NCI-H2029 (cell line): Measurements from ENCODE around the gene CD28.
"Not testable (repeated sequence)": the region's sequence is repeated elsewhere in the genome, so short reads cannot be mapped to it uniquely, and the experiment has no call there.

Experiments used
- DNase-seq: peaks from one replicate; lab custom pipeline; 2025; lab: John Stamatoyannopoulos, UW

Gene CD28

GRCh38 chr2:203748331-203749126 lies 42.1 kb downstream of the CD28 start:
- no peak for DNase-seq

GRCh38 chr2:203750346-203751068 lies 44.1 kb downstream of the CD28 start:
- no peak for DNase-seq

DNA sequence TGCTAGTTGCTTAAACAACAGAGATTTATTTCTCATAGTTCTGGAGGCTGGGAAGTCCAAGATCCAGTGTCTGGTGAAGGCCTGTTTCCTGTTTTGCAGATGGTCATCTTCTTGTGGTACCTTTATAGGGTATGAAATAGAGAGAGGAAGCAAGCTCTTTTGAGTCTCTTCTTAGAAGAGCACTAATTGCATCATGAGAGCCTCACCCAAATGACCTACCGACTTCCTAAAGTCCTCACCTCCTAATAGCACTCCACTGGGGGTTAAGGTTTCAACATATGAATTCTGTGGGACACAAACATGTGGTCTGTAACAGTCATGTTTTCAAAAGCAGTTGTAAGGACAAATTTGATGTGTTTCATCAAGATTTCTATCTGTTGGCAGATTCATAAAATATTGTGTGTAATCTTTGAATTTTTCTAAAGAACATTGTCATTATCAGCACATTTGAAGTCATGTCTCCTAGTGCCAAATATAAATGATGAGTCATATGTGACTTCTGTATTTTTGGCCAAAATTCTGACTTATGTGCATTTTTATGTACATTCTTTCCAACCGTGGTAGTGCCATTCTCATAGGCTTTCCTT lies 45.3 kb downstream of the CD28 start:
- DNase-seq, result no peak

- no peak for DNase-seq
These were observed 49.7 kb downstream of the CD28 start for GRCh38 chr2:203756161-203756560.

DNA sequence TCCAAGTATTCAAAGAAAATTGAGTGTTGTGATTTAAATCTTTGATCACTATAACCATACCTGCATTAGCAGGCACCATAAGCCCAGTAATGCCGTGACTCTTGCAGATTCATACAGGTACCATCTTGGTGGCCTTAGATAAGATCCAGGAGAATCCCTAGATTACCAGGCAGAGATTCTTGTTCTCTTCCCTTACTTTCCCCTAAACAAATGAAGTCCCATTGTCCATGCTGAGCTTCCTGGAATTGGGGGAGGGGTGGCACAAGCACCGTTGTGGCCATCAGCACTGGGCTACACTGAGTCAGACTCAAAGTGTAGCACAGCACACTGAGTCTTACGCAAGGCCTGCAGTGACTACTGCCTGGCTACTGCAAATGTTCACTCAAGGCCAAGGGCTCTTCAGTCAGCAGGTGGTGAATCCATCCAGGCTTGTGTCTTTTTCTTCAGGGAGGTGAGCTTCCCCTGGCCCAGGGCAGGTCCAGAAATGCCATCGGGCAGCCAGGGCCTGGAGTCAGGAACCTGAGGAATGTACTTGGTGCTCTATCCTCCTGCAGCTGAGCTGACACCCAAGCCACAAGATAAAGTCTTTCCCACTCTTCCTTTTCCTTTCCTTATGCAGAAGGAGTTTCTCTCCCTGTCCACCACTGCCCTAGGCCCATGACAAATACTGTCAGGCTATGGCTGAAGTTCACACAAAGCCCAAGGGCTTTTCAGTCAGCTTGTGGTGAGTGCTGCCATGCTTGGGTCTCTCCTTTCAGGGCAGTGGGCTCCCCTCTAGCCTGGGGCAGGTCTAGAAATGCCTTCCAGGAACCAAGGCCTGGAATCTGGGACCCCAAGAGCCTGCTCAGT lies 52.6 kb downstream of the CD28 start:
- no peak for DNase-seq

DNA sequence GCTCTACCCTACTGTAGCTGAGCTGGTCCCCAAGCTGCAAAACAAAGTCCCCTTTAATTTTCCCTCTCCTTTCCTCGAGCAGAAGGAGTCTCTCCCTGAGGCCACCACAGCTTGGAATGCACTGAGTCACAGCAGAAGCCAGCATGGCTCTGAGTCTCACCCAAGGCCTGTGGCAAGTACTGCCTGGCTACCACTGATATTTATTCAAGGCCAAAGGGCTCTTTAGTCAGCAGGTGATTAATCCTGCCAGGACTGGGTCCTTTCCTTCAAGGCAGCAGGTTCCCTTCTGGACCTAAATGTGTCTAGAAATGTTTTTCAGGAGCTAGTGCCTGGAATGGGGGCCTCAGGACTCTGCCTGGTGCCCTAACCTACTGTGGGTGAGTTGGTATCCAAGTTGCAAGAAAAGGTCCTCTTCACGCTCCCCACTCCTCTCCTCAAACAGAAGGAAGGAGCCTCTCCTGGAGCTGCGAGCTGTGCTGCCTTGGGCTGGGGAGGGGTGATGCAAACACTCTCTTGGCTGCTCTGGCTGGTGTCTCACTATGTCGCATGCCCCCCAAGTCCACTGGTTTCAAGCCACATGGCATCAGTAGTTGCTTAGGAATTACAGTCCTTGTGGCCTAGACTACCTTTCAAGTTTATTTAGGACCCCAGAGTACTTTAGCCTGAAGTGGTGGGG lies 53.4 kb downstream of the CD28 start:
- no peak for DNase-seq

- no peak for DNase-seq
These were observed 54.7 kb downstream of the CD28 start for GRCh38 chr2:203761121-203761520.

DNA sequence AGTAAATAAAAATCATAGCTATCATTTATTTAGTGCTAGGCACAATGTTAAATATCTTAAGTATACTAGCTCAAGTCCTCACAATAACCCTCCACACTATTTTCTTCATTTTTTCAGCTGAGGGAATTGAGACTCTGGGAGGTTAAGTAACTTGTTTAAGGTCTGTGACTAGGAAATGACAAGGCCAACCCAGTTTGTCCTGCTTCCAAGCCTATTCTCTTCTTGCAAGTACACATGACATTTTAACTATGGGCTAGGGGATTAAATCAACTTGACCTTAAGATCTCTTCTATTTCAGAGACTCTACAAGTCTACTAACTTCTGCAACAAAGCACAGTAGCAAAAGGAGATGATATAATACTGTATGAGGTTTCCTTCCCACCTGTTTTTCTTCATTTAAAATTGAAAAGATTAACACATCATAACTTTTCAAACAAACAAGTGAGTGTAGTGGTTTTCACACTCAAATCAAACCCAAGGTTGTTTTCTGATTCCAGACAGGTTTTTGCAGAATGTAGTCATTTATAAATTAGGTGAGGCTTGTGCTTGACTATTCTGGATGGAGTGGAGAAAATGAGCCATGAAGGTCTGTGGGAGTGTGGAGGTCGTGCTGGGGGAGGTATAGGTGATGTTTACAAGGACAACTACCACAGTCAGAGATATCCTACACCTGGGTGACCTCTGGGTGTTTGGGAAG lies 57.0 kb downstream of the CD28 start:
- DNase-seq, result no peak

GRCh38 chr2:203763938-203764664 lies 57.7 kb downstream of the CD28 start:
- DNase-seq, result no peak

DNA sequence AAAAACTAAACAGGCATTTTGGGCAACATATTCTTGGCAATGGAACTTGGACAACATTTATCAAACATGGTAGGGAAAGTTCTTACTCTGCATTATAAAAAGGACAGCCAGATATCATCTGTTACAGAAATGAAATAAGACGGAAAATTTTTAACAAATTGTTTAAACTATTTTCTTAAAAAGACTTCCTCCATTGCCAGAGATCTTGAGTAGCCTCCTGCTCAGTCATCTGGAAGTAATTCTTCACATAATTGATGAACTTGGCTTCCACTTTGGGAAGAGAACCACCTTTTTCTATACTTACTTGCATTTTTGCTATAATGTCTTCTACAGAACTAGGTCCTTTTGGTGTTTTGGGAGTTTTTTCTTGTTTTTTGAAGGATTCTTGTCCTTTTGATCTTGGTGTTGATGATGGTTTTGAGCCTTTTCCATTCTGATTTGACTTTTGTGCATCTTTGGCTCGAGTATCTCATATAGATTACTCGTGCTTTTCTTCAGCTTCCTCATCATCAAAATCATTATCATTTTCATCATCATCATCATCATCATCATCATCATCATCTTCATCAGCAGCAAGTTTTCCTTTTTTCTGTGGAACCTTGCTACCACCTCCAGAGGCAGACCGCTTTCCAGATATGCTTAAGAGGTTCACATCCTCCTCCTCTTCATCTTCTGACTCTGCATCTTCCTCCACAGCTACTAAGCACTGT lies 66.2 kb downstream of the CD28 start:
- no peak for DNase-seq

GRCh38 chr2:203774760-203775159 lies 68.3 kb downstream of the CD28 start:
- DNase-seq, result no peak

GRCh38 chr2:203775684-203776083 lies 69.2 kb downstream of the CD28 start:
- no peak for DNase-seq

- no peak for DNase-seq
These were observed 70.6 kb downstream of the CD28 start for GRCh38 chr2:203777030-203777429.

GRCh38 chr2:203779477-203780073 lies 73.1 kb downstream of the CD28 start:
- not testable (repeated sequence) for DNase-seq

- no peak for DNase-seq
These were observed 73.8 kb downstream of the CD28 start for GRCh38 chr2:203780231-203780630.

DNA sequence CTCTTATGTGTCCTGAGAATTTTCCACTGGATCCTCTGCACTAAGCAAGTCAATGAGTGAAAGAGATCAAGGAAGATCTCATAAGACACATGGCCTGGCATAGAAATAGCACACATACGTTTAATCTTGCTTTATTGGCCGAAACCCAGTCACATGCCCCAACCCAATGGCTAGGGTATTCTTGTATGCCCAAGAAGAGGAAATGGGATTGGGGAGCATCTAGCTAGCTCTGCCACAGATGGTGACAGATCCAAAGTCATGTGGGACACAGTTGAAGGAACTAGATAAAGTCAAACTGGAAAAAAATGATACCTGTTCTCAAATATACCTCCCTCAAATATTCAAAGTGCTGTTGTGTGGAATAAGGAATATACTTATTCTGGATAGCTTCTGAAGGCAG lies 74.7 kb downstream of the CD28 start:
- DNase-seq, result no peak

- DNase-seq, result peak; percentile 25
These were observed 76.0 kb downstream of the CD28 start for GRCh38 chr2:203782262-203782976.

GRCh38 chr2:203783496-203784203 lies 77.2 kb downstream of the CD28 start:
- no peak for DNase-seq
